ENCODE results near the gene GALNT6. TPM values are rescaled to one million over a fixed set of nuclear protein-coding genes. Genes with fewer than 3 reads are reported as not detected.
A peak's percentile ranks its signal among the peaks of the same experiment; 100 is the strongest.

The GALNT6 gene
- total and polyA plus RNA-seq, 7 donors = 0.10 to 2.1 (median 0.40) TPM

GRCh38 chr12:51382173-51382572 is 9.0 kb downstream of the GALNT6 start:
- no peak for DNase-seq
- 88 to 94% (median 92%) methylated on average over 7 of the region's 7 CpGs for WGBS, 3 donors
- no peaks in the 10 kb centered on the region for H3K9me3 ChIP-seq
- H3K27ac ChIP-seq = no peak overlapping the region
- intact Hi-C loops (cut with DNase I) = no loop called here
- H3K4me3 ChIP-seq = no peak overlapping the region
- H3K27me3 ChIP-seq (ENCODE audit: insufficient read depth in 3 of 3, low read length in 2 of 3) = no peaks in the 10 kb centered on the region
- H3K4me1 ChIP-seq = no peaks in the 10 kb centered on the region
- no peak for TF ChIP-seq CTCF (IDR thresholded peaks at IDR 0.05)
- ATAC-seq = no peak
- H3K36me3 ChIP-seq (ENCODE audit: insufficient read depth in 1 of 2, low read depth in 1 of 2) = no peaks in the 10 kb centered on the region

- Histone ChIP-seq H3K27ac (no peak overlapping the region), H3K9me3 (no peaks in the 10 kb centered on the region), H3K27me3 (ENCODE audit: insufficient read depth in 3 of 3, low read length in 2 of 3) (no peaks in the 10 kb centered on the region), H3K4me3 (no peak overlapping the region), H3K36me3 (ENCODE audit: insufficient read depth in 1 of 2, low read depth in 1 of 2) (no peaks in the 10 kb centered on the region), H3K4me1 (no peaks in the 10 kb centered on the region)
- WGBS, 3 donors = 43 to 47% (median 46%) methylated on average over 5 of the region's 5 CpGs
- no peak for TF ChIP-seq CTCF (IDR thresholded peaks at IDR 0.05)
- intact Hi-C loops (cut with DNase I) = no loop called here
- ATAC-seq (no peak), DNase-seq (no peak)
These were observed 9.8 kb downstream of the GALNT6 start for GRCh38 chr12:51381226-51382079.

- 93 to 94% (median 94%) methylated on average over 11 of the region's 11 CpGs for WGBS, 3 donors
- intact Hi-C loops (cut with DNase I) = no loop called here
These were observed 11.6 kb downstream of the GALNT6 start for GRCh38 chr12:51379571-51379970.

GRCh38 chr12:51378749-51379148 is 12.5 kb downstream of the GALNT6 start:
- Histone ChIP-seq H3K36me3 (ENCODE audit: insufficient read depth in 1 of 2, low read depth in 1 of 2) (no peaks in the 10 kb centered on the region), H3K27ac (no peak overlapping the region), H3K27me3 (ENCODE audit: insufficient read depth in 3 of 3, low read length in 2 of 3) (no peaks in the 10 kb centered on the region), H3K4me3 (no peak overlapping the region), H3K9me3 (no peaks in the 10 kb centered on the region), H3K4me1 (no peaks in the 10 kb centered on the region)
- WGBS, 3 donors = 80 to 81% (median 81%) methylated on average over 2 of the region's 2 CpGs
- no peak for TF ChIP-seq CTCF (IDR thresholded peaks at IDR 0.05)
- ATAC-seq (peak in 3 of 4 donors; percentile 19 to 57 (median 39)), DNase-seq (no peak)
- intact Hi-C loops (cut with DNase I) = no loop called here

More at GRCh38 chr12:51379571-51379970, 11.6 kb downstream of the GALNT6 start:
- Histone ChIP-seq H3K4me1 (no peaks in the 10 kb centered on the region), H3K27me3 (ENCODE audit: insufficient read depth in 3 of 3, low read length in 2 of 3) (no peaks in the 10 kb centered on the region), H3K4me3 (no peak overlapping the region), H3K27ac (no peak overlapping the region), H3K36me3 (ENCODE audit: insufficient read depth in 1 of 2, low read depth in 1 of 2) (no peaks in the 10 kb centered on the region), H3K9me3 (no peaks in the 10 kb centered on the region)
- ATAC-seq (no peak), DNase-seq (no peak)
- no peak for TF ChIP-seq CTCF (IDR thresholded peaks at IDR 0.05)
